HG03520 (cell line): Measurements from ENCODE around the gene PRRT2.

Source experiments
- ATAC-seq: cut with Tn5 transposase; IDR thresholded peaks from one replicate; pipeline ENCODE4 v1.9.1; 2021; ENCODE audit warnings: mild to moderate bottlenecking, moderate library complexity; ENCODE audit not compliant: unreplicated experiment

The PRRT2 gene

GRCh38 chr16:29860218-29860617 is 48.2 kb downstream of the PRRT2 start:
- no peak for ATAC-seq

- no peak for ATAC-seq
These were observed 50.4 kb downstream of the PRRT2 start for GRCh38 chr16:29862383-29862883.

GRCh38 chr16:29862884-29863668 is 51.1 kb downstream of the PRRT2 start, which contains the start of gene CDIPT:
TSS of gene CDIPT (minus strand) at chr16:29863226. CDS start at chr16:29862857, 369 bp downstream.
- peak; percentile 94 for ATAC-seq

GRCh38 chr16:29863669-29863984 is 51.6 kb downstream of the PRRT2 start:
- ATAC-seq: no peak

GRCh38 chr16:29864205-29864604 is 52.2 kb downstream of the PRRT2 start:
- no peak for ATAC-seq
